Right lobe of liver (tissue), 6 donors: ENCODE results near the gene WFDC8. TPM values are rescaled to one million over a fixed set of nuclear protein-coding genes. Genes with fewer than 3 reads are reported as not detected.

Source experiments
- ATAC-seq, 4 donors: fragments of 200-7000 bp; cut with Tn5 transposase; one replicate each; pipeline ENCODE4 v1.9.1; 2020; ENCODE audit warnings: mild to moderate bottlenecking in 4 of 4, moderate library complexity in 4 of 4
- DNase-seq, 3 donors: peaks; one replicate each; pipeline ENCODE4 v3.0.0-alpha.2; 2020
- H3K27ac ChIP-seq, 3 donors: fragments of 200-600 bp; one replicate each; pipeline ENCODE4 v1.8.0; 2022
- H3K27me3 ChIP-seq, 2 donors: fragments of 200-600 bp; one replicate each; pipeline ENCODE4 v1.8.0; 2022
- H3K36me3 ChIP-seq, 4 donors: fragments of 200-600 bp; sonication (generic) in 1 of 4; one replicate each; pipeline versions ENCODE4 v1.5.1 to v1.8.0; 2017 to 2022; ENCODE audit warnings: control low read depth in 1 of 4
- H3K4me1 ChIP-seq, 4 donors: fragments of 200-600 bp; sonication (generic) in 1 of 4; one replicate each; pipeline versions ENCODE4 v1.5.1 to v1.8.0; 2017 to 2022; ENCODE audit warnings: control low read depth in 1 of 4
- H3K4me3 ChIP-seq, 3 donors: fragments of 200-600 bp; one replicate each; pipeline ENCODE4 v1.8.0; 2022
- H3K9me3 ChIP-seq, 4 donors: fragments of 200-600 bp; sonication (generic) in 1 of 4; one replicate each; pipeline versions ENCODE4 v1.5.1 to v1.8.0; 2017 to 2022; ENCODE audit warnings: control low read depth in 1 of 4
- POLR2A ChIP-seq: fragments of 450-650 bp; IDR thresholded peaks from one replicate; pipeline ENCODE4 v1.6.1; 2017; ENCODE audit warnings: antibody characterized with exemption, mild to moderate bottlenecking
- WGBS: methylation state at CpG from one replicate; pipeline ENCODE4 v1.1.6; 2018; ENCODE audit warnings: low coverage, low lambda C conversion rate; ENCODE audit not compliant: insufficient coverage; ENCODE audit errors: missing lambda C conversion rate; 5-methylcytosine and 5-hydroxymethylcytosine counted together
- intact Hi-C, 2 donors: fragments of 100-400 bp; cut with DNase I; formaldehyde crosslinking; loops; one replicate each; pipeline versions ENCODE4 v1.11.2 to v1.14.1; 2022
- total RNA-seq, 6 experiments: library from RNA; depleted of rRNA in 2 of 6; stranded (reverse); fragments of >200 nt in 2 of 6; fragmentation: NEBNext Ultra II Directional in 3 of 6; extraction: Animal tissue kit (Norgen Biotek cat#: 25700) in 3 of 6; gene quantifications; one replicate each; pipeline versions ENCODE4 v1.1.0 to v1.2.4, GENCODE V29; 2016 to 2023
- TF ChIP-seq, protein P1 (sequence below), 4 donors: fragments of 200-600 bp in 3 of 4; fragments of 450-650 bp in 1 of 4; IDR thresholded peaks; one replicate each; pipeline versions ENCODE4 v1.5.1 to v1.8.0; 2016 to 2022; ENCODE audit warnings: antibody characterized with exemption in 4 of 4, mild to moderate bottlenecking in 2 of 4
- donor health status: DM: no; HTN: yes; CAD: no.
- donor health status: DM: no; HTN: no; CAD: no.
- donor health status: DM: no; HTN: no; CAD: no.
- donor health status: DM: no; HTN: yes; CAD: no.
- donor health status: DM: no; HTN: yes; CAD: no.

WFDC8 gene
- total RNA-seq, 6 experiments from 2014 or later = not detected

- Histone ChIP-seq H3K4me3 (no peak overlapping the region), H3K27me3 (peaks cover 0 to 3% of the 10 kb centered on the region in 2 donors), H3K9me3 (no peaks in the 10 kb centered on the region), H3K36me3 (no peaks in the 10 kb centered on the region), H3K4me1 (no peaks in the 10 kb centered on the region), H3K27ac (no peak overlapping the region)
- DNase-seq (no peak), ATAC-seq (no peak)
- no peak for TF ChIP-seq POLR2A
- TF ChIP-seq, protein P1, sequence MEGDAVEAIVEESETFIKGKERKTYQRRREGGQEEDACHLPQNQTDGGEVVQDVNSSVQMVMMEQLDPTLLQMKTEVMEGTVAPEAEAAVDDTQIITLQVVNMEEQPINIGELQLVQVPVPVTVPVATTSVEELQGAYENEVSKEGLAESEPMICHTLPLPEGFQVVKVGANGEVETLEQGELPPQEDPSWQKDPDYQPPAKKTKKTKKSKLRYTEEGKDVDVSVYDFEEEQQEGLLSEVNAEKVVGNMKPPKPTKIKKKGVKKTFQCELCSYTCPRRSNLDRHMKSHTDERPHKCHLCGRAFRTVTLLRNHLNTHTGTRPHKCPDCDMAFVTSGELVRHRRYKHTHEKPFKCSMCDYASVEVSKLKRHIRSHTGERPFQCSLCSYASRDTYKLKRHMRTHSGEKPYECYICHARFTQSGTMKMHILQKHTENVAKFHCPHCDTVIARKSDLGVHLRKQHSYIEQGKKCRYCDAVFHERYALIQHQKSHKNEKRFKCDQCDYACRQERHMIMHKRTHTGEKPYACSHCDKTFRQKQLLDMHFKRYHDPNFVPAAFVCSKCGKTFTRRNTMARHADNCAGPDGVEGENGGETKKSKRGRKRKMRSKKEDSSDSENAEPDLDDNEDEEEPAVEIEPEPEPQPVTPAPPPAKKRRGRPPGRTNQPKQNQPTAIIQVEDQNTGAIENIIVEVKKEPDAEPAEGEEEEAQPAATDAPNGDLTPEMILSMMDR (IDR thresholded peaks at IDR 0.05) = no peak
- WGBS = 48% methylated on average over 4 of the region's 4 CpGs
- intact Hi-C loops = no loop called here
These were observed 70.0 kb downstream of the WFDC8 start for GRCh38 chr20:45509091-45509490.

DNA sequence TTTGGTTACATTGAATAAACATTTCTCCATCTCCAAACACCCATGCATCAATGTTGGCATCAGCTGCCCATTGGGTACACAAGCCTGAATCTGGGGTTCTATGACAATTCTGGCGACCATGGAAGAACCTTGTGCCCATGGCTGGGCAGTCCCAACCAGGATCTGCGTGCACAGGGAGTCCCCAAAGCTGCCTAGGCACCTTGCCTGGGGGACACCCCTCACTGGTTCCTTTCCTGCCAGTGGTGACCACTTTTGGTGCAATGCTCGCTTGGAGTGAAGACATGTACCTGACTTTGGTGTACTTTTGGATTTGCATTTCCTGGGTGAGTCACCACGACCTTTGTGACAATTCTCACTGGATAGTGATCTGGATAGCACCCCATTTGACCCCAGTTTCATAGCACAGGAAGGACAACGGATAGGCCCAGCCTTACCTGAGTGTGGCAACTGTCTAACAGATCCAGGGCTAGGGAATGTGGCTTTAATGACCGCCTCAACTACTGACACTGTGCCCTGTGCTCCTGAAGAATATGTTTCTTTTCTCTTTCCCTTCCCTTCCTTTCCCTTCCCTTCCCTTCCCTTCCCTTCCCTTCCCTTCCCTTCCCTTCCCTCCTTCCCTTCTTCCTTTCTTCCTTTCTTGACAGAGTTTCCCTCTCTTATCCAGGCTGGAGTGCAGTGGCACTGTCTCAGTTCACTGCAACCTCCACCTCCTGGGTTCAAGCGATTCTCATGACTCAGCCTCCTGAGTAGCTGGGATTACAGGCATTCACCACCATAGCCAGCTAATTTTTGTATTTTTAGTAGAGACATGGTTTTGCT, 70.8 kb downstream of the WFDC8 start:
- H3K4me3 ChIP-seq = no peak overlapping the region

GRCh38 chr20:45507011-45507820, 71.9 kb downstream of the WFDC8 start:
- no peak for TF ChIP-seq POLR2A
- WGBS = 72% methylated on average over 5 of the region's 5 CpGs
- intact Hi-C loops = no loop called here

More for the DNA sequence above, 70.8 kb downstream of the WFDC8 start:
- TF ChIP-seq, protein P1 (IDR thresholded peaks at IDR 0.05) = no peak
- TF ChIP-seq POLR2A = no peak
- WGBS = 48% methylated on average over 5 of the region's 7 CpGs
- Histone ChIP-seq H3K27ac (no peak overlapping the region), H3K4me1 (no peaks in the 10 kb centered on the region), H3K27me3 (peaks cover 0 to 4% of the 10 kb centered on the region in 2 donors), H3K36me3 (no peaks in the 10 kb centered on the region), H3K9me3 (no peaks in the 10 kb centered on the region)
- intact Hi-C loops = no loop called here
- ATAC-seq (peak in 2 of 4 donors; percentile 35 to 68), DNase-seq (no peak)

GRCh38 chr20:45506398-45506797, 72.7 kb downstream of the WFDC8 start:
- ATAC-seq (peak in 1 of 4 donors; percentile 71), DNase-seq (peak in 1 of 3 donors; percentile 58)
- Histone ChIP-seq H3K27ac (no peak overlapping the region), H3K9me3 (no peaks in the 10 kb centered on the region), H3K36me3 (no peaks in the 10 kb centered on the region), H3K4me3 (no peak overlapping the region), H3K4me1 (no peaks in the 10 kb centered on the region), H3K27me3 (peaks cover 0 to 4% of the 10 kb centered on the region in 2 donors)
- WGBS = 36% methylated on average over 2 of the region's 2 CpGs
- intact Hi-C loops = no loop called here
- TF ChIP-seq, protein P1 (IDR thresholded peaks at IDR 0.05) = no peak
- no peak for TF ChIP-seq POLR2A

More at GRCh38 chr20:45507011-45507820, 71.9 kb downstream of the WFDC8 start:
- Histone ChIP-seq H3K27me3 (peaks cover 0 to 4% of the 10 kb centered on the region in 2 donors), H3K4me1 (no peaks in the 10 kb centered on the region), H3K4me3 (no peak overlapping the region), H3K36me3 (no peaks in the 10 kb centered on the region), H3K9me3 (no peaks in the 10 kb centered on the region), H3K27ac (no peak overlapping the region)
- DNase-seq (no peak), ATAC-seq (no peak)
